K562 (cell line): ENCODE data around the gene PDZK1IP1. TPM values are rescaled to one million over a fixed set of nuclear protein-coding genes. Genes with fewer than 3 reads are reported as not detected.

Experiments
- CBFA2T3 ChIP-seq: fragments of 450-650 bp; IDR thresholded peaks from 2 replicates; pipeline ENCODE4 v1.6.1; 2017
- CBX3 ChIP-seq, 2 experiments: IDR thresholded peaks; 1 replicate in 1 of 2; 2 replicates in 1 of 2; pipeline ENCODE4 v1.6.1; 2012; ENCODE audit warnings: inconsistent platforms in 2 of 2, low read length in 2 of 2, borderline replicate concordance in 1 of 2, control low read depth in 1 of 2
- FOXP1 ChIP-seq: sonication (generic); formaldehyde crosslinking; IDR thresholded peaks from 2 replicates; pipeline ENCODE4 v1.8.0; 2022; ENCODE audit warnings: mild to moderate bottlenecking, missing genetic modification reagents
- HEY1 ChIP-seq: fragments of 250-450 bp; sonication (Bioruptor Pico); IDR thresholded peaks from 2 replicates; pipeline ENCODE4 v1.5.0; 2020; ENCODE audit warnings: mild to moderate bottlenecking, moderate library complexity, borderline replicate concordance
- ILF3 ChIP-seq: fragments of 450-650 bp; IDR thresholded peaks from 2 replicates; pipeline ENCODE4 v1.6.1; 2018; ENCODE audit warnings: antibody characterized with exemption, mild to moderate bottlenecking, moderate library complexity, borderline replicate concordance
- KLF6 ChIP-seq: fragments of 250-450 bp; sonication (Bioruptor Pico); IDR thresholded peaks from 2 replicates; pipeline ENCODE4 v1.4.0; 2020; ENCODE audit warnings: mild to moderate bottlenecking, moderate library complexity, borderline replicate concordance
- MEF2A ChIP-seq: IDR thresholded peaks from 2 replicates; pipeline ENCODE4 v1.6.1; 2011; ENCODE audit warnings: low read depth, mild to moderate bottlenecking, low read length, moderate library complexity; ENCODE audit not compliant: control insufficient read depth
- MEF2D ChIP-seq: conservative IDR thresholded peaks from 2 replicates; pipeline ENCODE4 v1.6.1; 2016; ENCODE audit warnings: low read depth, missing genetic modification characterization, missing compliant biosample characterization
- POLR2AphosphoS5 ChIP-seq: IDR thresholded peaks from 2 replicates; pipeline ENCODE4 v1.6.1; 2011; ENCODE audit warnings: mild to moderate bottlenecking, low read depth, low read length, moderate library complexity; ENCODE audit not compliant: control insufficient read depth, insufficient read depth
- RERE ChIP-seq: sonication (generic); formaldehyde crosslinking; IDR thresholded peaks from 2 replicates; pipeline ENCODE4 v1.8.0; 2023; ENCODE audit warnings: missing genetic modification reagents, mild to moderate bottlenecking, borderline replicate concordance
- SRSF9 ChIP-seq: fragments of 200-400 bp; formaldehyde crosslinking; IDR thresholded peaks from 2 replicates; pipeline ENCODE4 v1.6.1; 2017; ENCODE audit warnings: low read depth, low read length, borderline replicate concordance
- THAP7 ChIP-seq: fragments of 250-450 bp; sonication (Bioruptor Pico); IDR thresholded peaks from 2 replicates; pipeline ENCODE4 v1.5.0; 2021
- ZNF398 ChIP-seq: fragments of 250-450 bp; sonication (Bioruptor Pico); IDR thresholded peaks from 2 replicates; pipeline ENCODE4 v1.8.0; 2021; ENCODE audit warnings: moderate library complexity, mild to moderate bottlenecking, inconsistent platforms
- ZNF75A ChIP-seq: fragments of 450-650 bp; formaldehyde crosslinking; IDR thresholded peaks from 2 replicates; pipeline ENCODE4 v1.4.0; 2020; ENCODE audit warnings: mild to moderate bottlenecking
- polyA plus RNA-seq, 8 experiments: library from polyadenylated mRNA; depleted of rRNA in 4 of 8; stranded (reverse) in 5 of 8; unstranded in 3 of 8; fragments of >200 nt; fragmentation: Nextera tagmentation in 2 of 8; fragmentation: Illumina TruSeq in 1 of 8; extraction: Ambion mirVana in 2 of 8; extraction: Trizol in 1 of 8; gene quantifications; 2 replicates each; pipeline versions ENCODE4 v1.2.1 to v1.2.3, GENCODE V29; 2011 to 2014; ENCODE audit warnings: inconsistent platforms in 1 of 8, missing spikeins in 1 of 8
- total RNA-seq, 7 experiments: library from RNA; depleted of rRNA in 6 of 7; stranded (reverse); fragments of >200 nt in 6 of 7; fragmentation: Illumina TruSeq in 2 of 7; extraction: Trizol in 2 of 7; gene quantifications; 2 replicates each; pipeline versions ENCODE4 v1.2.1 to v1.2.3, GENCODE V29; 2011 to 2021; ENCODE audit warnings: low replicate concordance in 1 of 7

PDZK1IP1 gene
- total and polyA plus RNA-seq, 9 of the 15 experiments (the other 6 are each of a cell fraction or from before 2014, with no cell fraction given): 0.17 to 0.68 (median 0.53) TPM; not detected in 2

GRCh38 chr1:47179017-47179987, 10.5 kb downstream of the PDZK1IP1 start (continued):
- TF ChIP-seq SRSF9 (no peak), HEY1 (CRISPR knock-in tag) (peak; percentile 37; the same call in 1 of the 2 replicates), ILF3 (no peak), CBFA2T3 (no peak), RERE (CRISPR knock-in tag) (no peak), KLF6 (CRISPR knock-in tag) (no peak), POLR2AphosphoS5 (peak; percentile 44; the same call in 1 of the 2 replicates), ZNF75A (CRISPR knock-in tag) (no peak), FOXP1 (CRISPR knock-in tag) (no peak), THAP7 (no peak), ZNF398 (CRISPR knock-in tag) (no peak), MEF2A (no peak), MEF2D (tag) (no peak), CBX3 (IDR thresholded peaks at IDR 0.05; ENCODE audit: borderline replicate concordance in 1 of 2, low read length in 2 of 2) (peak in 1 of 2 experiments; percentile 60; a peak in 2 of 3 replicates)
